Stimulated activated CD4-positive, alpha-beta T cell treated with anti-CD3 and anti-CD28 coated beads, Interleukin-4, amount 100 ng/mL, for 24 hours (primary cell): ENCODE data around the gene DCTD.
A peak's percentile ranks its signal among the peaks of the same experiment; 100 is the strongest.

ENCODE experiments used
- DNase-seq: peaks from one replicate; pipeline ENCODE4 v3.0.0-alpha.2; 2020

Gene DCTD

GRCh38 chr4:182917182-182918043 lies at the start of gene DCTD:
DCTD (minus strand) TSS chr4:182917386; CDS start chr4:182915568, 1,818 bp downstream.
- peak; percentile 78 for DNase-seq

GRCh38 chr4:182960746-182961145 lies 43.6 kb upstream of the DCTD start:
- DNase-seq = no peak

- no peak for DNase-seq
These were observed 43.0 kb upstream of the DCTD start for GRCh38 chr4:182960228-182960627.

- no peak for DNase-seq
These were observed 38.2 kb upstream of the DCTD start for GRCh38 chr4:182955411-182955810.

- DNase-seq = no peak
These were observed 27.5 kb upstream of the DCTD start for GRCh38 chr4:182944484-182945213.

- no peak for DNase-seq
These were observed 22.5 kb upstream of the DCTD start for GRCh38 chr4:182939680-182940079.

GRCh38 chr4:182938205-182938645 lies 21.0 kb upstream of the DCTD start:
- DNase-seq = peak; percentile 69

- no peak for DNase-seq
These were observed 20.4 kb upstream of the DCTD start for GRCh38 chr4:182937268-182938204.

GRCh38 chr4:182932651-182933050 lies 15.5 kb upstream of the DCTD start:
- no peak for DNase-seq

- no peak for DNase-seq
These were observed 14.6 kb upstream of the DCTD start for GRCh38 chr4:182931691-182932345.

- DNase-seq = no peak
These were observed 13.7 kb upstream of the DCTD start for GRCh38 chr4:182930889-182931288.

GRCh38 chr4:182929296-182929695 lies 12.1 kb upstream of the DCTD start:
- DNase-seq = no peak

- DNase-seq = no peak
These were observed 10.9 kb upstream of the DCTD start for GRCh38 chr4:182928061-182928460.

GRCh38 chr4:182927505-182927904 lies 10.3 kb upstream of the DCTD start:
- DNase-seq = no peak

GRCh38 chr4:182925855-182926254 lies 8.7 kb upstream of the DCTD start:
- DNase-seq = no peak

GRCh38 chr4:182925298-182925757 lies 8.1 kb upstream of the DCTD start:
- DNase-seq = peak; percentile 43

- DNase-seq = no peak
These were observed 7.3 kb upstream of the DCTD start for GRCh38 chr4:182924497-182924896.

GRCh38 chr4:182923796-182924340 lies 6.7 kb upstream of the DCTD start:
- DNase-seq = no peak

GRCh38 chr4:182923366-182923765 lies 6.2 kb upstream of the DCTD start:
- no peak for DNase-seq

GRCh38 chr4:182922501-182923284 lies 5.5 kb upstream of the DCTD start:
- DNase-seq = no peak

- DNase-seq = no peak
These were observed 4.4 kb upstream of the DCTD start for GRCh38 chr4:182921608-182922007.
